ENCODE measurements around the gene CSAD. TPM values are rescaled to one million over a fixed set of nuclear protein-coding genes. Genes with fewer than 3 reads are reported as not detected.

Gene CSAD
- total RNA-seq, 5 donors from 2014 or later (not counting 1 experiment from before 2014, with no cell fraction given), result 48.6 to 69.6 (median 62.3) TPM

DNA sequence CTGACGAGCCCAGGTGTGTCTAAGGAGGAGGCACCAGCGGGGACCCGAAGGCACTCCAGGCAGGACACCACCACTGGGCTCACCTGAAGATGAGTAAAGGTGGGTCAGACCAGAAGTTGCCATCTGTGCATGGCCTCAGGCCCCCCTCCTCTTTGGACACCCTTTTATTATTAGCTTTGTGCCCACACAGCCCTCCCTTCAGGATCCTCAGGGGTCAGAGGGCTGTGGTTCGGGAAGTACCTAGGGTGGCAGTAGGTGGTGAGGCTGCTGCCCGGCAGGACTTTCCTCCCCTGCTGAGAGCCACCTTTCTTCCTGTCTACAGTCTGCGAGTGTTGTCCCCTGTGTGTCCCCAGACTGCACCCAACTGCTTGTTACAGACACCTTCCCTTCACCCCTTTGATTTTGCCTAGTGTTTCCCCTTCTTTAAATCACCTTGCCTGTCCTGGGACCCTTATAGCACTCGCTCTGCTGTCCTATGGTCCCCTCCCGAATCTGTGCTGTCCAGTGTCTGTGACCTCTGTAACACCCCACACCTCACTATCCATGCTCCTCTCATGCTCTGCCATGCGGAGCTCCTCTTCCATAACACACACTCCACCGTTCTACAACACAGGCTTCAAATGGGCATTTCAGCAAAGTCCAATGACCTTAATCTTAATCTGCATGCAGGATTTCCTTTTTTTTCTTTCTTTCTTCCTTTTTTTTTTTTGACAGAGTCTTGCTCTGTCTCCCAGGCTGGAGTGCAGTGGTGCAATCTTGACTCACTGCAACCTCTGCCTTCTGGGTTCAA lies 51.8 kb downstream of the CSAD start:
- H3K36me3 ChIP-seq (ENCODE audit: control insufficient read depth in 2 of 2, extremely low read depth in 1 of 2, insufficient read depth in 1 of 2, low read length in 1 of 2), result no peaks in the 10 kb centered on the region
- H3K9me3 ChIP-seq, result no peaks in the 10 kb centered on the region
- CTCF ChIA-PET, result interaction anchor here in 1 of 2 donors (0.5 kb wide), 1 partner anchor 45 kb away, joined by 4 read pairs; no protein-coding TSS in a partner anchor
- no peak overlapping the region for H3K27ac Mint-ChIP-seq
- no peaks in the 10 kb centered on the region for H3K36me3 Mint-ChIP-seq
- POLR2A ChIA-PET, result interaction anchor here in 1 of 2 donors (0.5 kb wide), 1 partner anchor 451 kb away, joined by 9 read pairs; no protein-coding TSS in a partner anchor
- no peak for ATAC-seq (replicated peaks in 1 of 4)
- 60% methylated on average over 5 of the region's 10 CpGs for WGBS (ENCODE audit: insufficient coverage)
- DNase-seq, result no peak
- no peak overlapping the region for H3K4me3 Mint-ChIP-seq
- H3K27me3 Mint-ChIP-seq, result peaks cover 0 to 2% of the 10 kb centered on the region in 2 donors
- no peaks in the 10 kb centered on the region for H3K4me1 ChIP-seq (ENCODE audit: control insufficient read depth in 1 of 2, extremely low read depth in 1 of 2, insufficient read depth in 2 of 2, low read length in 2 of 2)
- no peak overlapping the region for H3K27ac ChIP-seq (ENCODE audit: low read length)
- peaks cover 0 to 10% of the 10 kb centered on the region in 2 experiments for H3K27me3 ChIP-seq (replicated peaks in 1 of 2; ENCODE audit: control insufficient read depth in 2 of 2, extremely low read depth in 1 of 2, insufficient read depth in 2 of 2, low read length in 1 of 2)
- H3K4me1 Mint-ChIP-seq, result peaks cover 0 to 3% (median 0%) of the 10 kb centered on the region in 3 donors
- H3K9me3 Mint-ChIP-seq, result no peaks in the 10 kb centered on the region
- no peak overlapping the region for H3K4me3 ChIP-seq (ENCODE audit: control insufficient read depth in 1 of 2, extremely low read depth in 1 of 2, low read length in 1 of 2)

DNA sequence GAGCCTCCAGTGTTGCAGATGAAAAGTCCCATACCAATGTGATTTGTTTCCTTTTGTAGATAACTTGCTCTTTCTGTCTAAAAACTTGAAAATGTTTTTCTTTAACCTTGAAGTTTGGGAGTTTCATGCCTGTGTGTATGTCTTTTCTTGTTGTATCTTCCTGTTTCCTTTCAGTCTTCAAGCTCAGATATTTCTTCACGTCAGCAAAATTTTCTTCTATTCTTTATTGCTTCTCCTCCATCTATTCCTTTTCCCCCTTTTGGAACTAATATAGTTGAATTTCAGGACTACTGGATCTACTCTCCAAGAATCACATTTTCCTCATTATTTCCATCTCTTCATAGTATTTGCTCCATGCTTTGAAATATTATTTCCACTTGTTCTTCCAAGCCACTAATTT lies 53.6 kb downstream of the CSAD start:
- peaks cover 0 to 3% (median 0%) of the 10 kb centered on the region in 3 donors for H3K4me1 Mint-ChIP-seq
- H3K9me3 ChIP-seq, result no peaks in the 10 kb centered on the region
- H3K4me3 ChIP-seq (ENCODE audit: control insufficient read depth in 1 of 2, extremely low read depth in 1 of 2, low read length in 1 of 2), result no peak overlapping the region
- H3K4me1 ChIP-seq (ENCODE audit: control insufficient read depth in 1 of 2, extremely low read depth in 1 of 2, insufficient read depth in 2 of 2, low read length in 2 of 2), result no peaks in the 10 kb centered on the region
- H3K27me3 ChIP-seq (replicated peaks in 1 of 2; ENCODE audit: control insufficient read depth in 2 of 2, extremely low read depth in 1 of 2, insufficient read depth in 2 of 2, low read length in 1 of 2), result peaks cover 0 to 10% of the 10 kb centered on the region in 2 experiments
- WGBS (ENCODE audit: insufficient coverage), result no CpG with 5 or more reads among the region's 1 CpG
- ChIA-PET POLR2A (no interaction called here), CTCF (no interaction called here)
- DNase-seq, result no peak
- no peaks in the 10 kb centered on the region for H3K36me3 ChIP-seq (ENCODE audit: control insufficient read depth in 2 of 2, extremely low read depth in 1 of 2, insufficient read depth in 1 of 2, low read length in 1 of 2)
- peaks cover 0 to 2% of the 10 kb centered on the region in 2 donors for H3K27me3 Mint-ChIP-seq
- H3K27ac ChIP-seq (ENCODE audit: low read length), result no peak overlapping the region
- ATAC-seq (replicated peaks in 1 of 4), result no peak
- no peaks in the 10 kb centered on the region for H3K36me3 Mint-ChIP-seq
- no peak overlapping the region for H3K4me3 Mint-ChIP-seq
- no peak overlapping the region for H3K27ac Mint-ChIP-seq
- H3K9me3 Mint-ChIP-seq, result no peaks in the 10 kb centered on the region

DNA sequence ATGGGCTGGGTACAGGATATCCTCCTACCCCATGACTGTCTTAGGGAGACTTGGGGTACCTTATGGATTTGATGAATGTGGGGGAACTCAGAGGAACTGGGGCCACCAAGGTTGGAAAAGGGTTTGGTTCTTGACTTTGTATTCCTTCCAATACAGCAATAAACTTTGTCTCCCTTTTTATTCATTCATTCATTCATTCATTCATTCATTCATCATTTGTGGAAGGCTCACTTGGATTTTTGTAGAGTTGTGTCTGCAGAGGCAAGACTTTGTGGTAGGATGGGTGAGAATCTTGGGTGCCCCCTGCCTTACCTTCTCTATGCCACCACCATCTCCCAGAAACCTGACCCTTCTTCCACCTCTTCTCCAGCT lies 56.4 kb downstream of the CSAD start:
- no peak for ATAC-seq (replicated peaks in 1 of 4)
- Mint-ChIP-seq H3K36me3 (no peaks in the 10 kb centered on the region), H3K9me3 (no peaks in the 10 kb centered on the region), H3K4me1 (peaks cover 0 to 3% (median 0%) of the 10 kb centered on the region in 3 donors), H3K27ac (no peak overlapping the region), H3K4me3 (no peak overlapping the region), H3K27me3 (no peaks in the 10 kb centered on the region)
- Histone ChIP-seq H3K36me3 (ENCODE audit: control insufficient read depth in 2 of 2, extremely low read depth in 1 of 2, insufficient read depth in 1 of 2, low read length in 1 of 2) (no peaks in the 10 kb centered on the region), H3K9me3 (no peaks in the 10 kb centered on the region), H3K4me1 (ENCODE audit: control insufficient read depth in 1 of 2, extremely low read depth in 1 of 2, insufficient read depth in 2 of 2, low read length in 2 of 2) (no peaks in the 10 kb centered on the region), H3K27ac (ENCODE audit: low read length) (no peak overlapping the region), H3K27me3 (replicated peaks in 1 of 2; ENCODE audit: control insufficient read depth in 2 of 2, extremely low read depth in 1 of 2, insufficient read depth in 2 of 2, low read length in 1 of 2) (peaks cover 0 to 10% of the 10 kb centered on the region in 2 experiments), H3K4me3 (ENCODE audit: control insufficient read depth in 1 of 2, extremely low read depth in 1 of 2, low read length in 1 of 2) (no peak overlapping the region)
- CTCF ChIA-PET, result no interaction called here
- no peak for DNase-seq
- POLR2A ChIA-PET, result no interaction called here

DNA sequence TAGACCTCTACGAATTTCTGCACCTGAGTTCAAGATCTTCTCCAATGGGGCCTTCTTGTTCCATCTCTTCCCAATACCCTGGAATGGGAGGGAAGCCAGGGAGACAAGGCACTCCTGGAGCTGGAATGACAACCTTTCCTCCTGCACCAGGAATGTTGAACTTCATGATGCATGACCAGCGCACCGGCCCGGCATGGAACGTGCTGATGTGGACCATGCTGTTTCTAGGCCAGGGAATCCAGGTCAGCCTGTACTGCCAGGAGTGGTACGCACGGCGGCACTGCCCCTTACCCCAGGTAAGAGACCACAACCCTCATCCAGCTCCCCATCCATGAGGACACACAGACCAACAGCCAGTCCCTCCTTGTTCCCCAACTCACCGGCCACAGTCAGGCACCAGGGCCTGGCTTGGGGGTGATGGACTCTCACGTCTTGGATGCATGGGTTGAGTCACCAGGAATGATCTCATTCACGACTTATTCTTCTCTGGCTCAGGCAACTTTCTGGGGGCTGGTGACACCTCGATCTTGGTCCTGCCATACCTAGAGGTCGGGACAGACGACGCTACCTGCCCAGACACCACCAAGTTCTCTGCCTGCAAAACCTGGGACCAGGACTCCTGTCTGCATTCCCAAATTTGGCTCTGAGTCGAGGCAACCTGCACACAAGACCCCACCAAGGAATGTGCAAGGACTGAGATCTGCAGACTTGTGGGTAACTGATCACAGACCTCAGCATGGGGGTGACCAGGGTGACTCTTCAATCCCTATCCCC lies 57.0 kb downstream of the CSAD start:
- no peak overlapping the region for H3K27ac ChIP-seq (ENCODE audit: low read length)
- WGBS (ENCODE audit: insufficient coverage), result 79% methylated on average over 11 of the region's 16 CpGs
- ChIA-PET CTCF (no interaction called here), POLR2A (no interaction called here)
- Mint-ChIP-seq H3K4me3 (no peak overlapping the region), H3K4me1 (peaks cover 0 to 3% (median 0%) of the 10 kb centered on the region in 3 donors), H3K27me3 (no peaks in the 10 kb centered on the region), H3K9me3 (no peaks in the 10 kb centered on the region), H3K36me3 (no peaks in the 10 kb centered on the region), H3K27ac (no peak overlapping the region)
- ATAC-seq (replicated peaks in 1 of 4), result no peak
- peaks cover 0 to 6% of the 10 kb centered on the region in 2 experiments for H3K27me3 ChIP-seq (replicated peaks in 1 of 2; ENCODE audit: control insufficient read depth in 2 of 2, extremely low read depth in 1 of 2, insufficient read depth in 2 of 2, low read length in 1 of 2)
- H3K9me3 ChIP-seq, result no peaks in the 10 kb centered on the region
- no peaks in the 10 kb centered on the region for H3K4me1 ChIP-seq (ENCODE audit: control insufficient read depth in 1 of 2, extremely low read depth in 1 of 2, insufficient read depth in 2 of 2, low read length in 2 of 2)
- no peak overlapping the region for H3K4me3 ChIP-seq (ENCODE audit: control insufficient read depth in 1 of 2, extremely low read depth in 1 of 2, low read length in 1 of 2)
- no peaks in the 10 kb centered on the region for H3K36me3 ChIP-seq (ENCODE audit: control insufficient read depth in 2 of 2, extremely low read depth in 1 of 2, insufficient read depth in 1 of 2, low read length in 1 of 2)
- no peak for DNase-seq

DNA sequence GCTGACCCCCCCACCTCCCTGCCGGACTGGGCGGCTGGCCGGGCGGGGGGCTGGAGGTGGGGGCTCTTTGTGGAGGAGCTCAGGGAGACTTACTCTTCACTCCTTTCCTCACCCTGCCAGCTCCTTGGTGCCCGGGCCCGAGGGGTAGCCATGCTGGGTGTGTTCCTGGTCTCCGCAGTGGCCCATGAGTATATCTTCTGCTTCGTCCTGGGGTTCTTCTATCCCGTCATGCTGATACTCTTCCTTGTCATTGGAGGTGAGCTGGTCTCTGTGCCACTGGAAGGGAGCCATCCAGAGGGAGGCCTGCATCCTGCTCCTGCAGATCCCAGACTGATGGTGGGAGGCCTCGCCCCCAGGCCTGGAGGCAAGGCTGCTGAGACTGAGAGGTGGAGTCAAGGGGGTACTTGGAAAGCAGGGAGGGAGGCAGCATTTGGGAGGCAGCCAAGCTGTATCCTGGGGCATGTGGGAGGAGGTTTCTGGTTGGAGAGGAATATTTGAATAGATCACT lies 57.7 kb downstream of the CSAD start:
- H3K4me1 ChIP-seq (ENCODE audit: control insufficient read depth in 1 of 2, extremely low read depth in 1 of 2, insufficient read depth in 2 of 2, low read length in 2 of 2), result no peaks in the 10 kb centered on the region
- no peaks in the 10 kb centered on the region for H3K9me3 Mint-ChIP-seq
- CTCF ChIA-PET, result interaction anchor here in 1 of 2 donors (0.7 kb wide), 1 partner anchor 348 kb away, joined by 3 read pairs; no protein-coding TSS in a partner anchor
- POLR2A ChIA-PET, result no interaction called here
- H3K27me3 Mint-ChIP-seq, result no peaks in the 10 kb centered on the region
- H3K27ac Mint-ChIP-seq, result no peak overlapping the region
- WGBS (ENCODE audit: insufficient coverage), result 96% methylated on average over 5 of the region's 10 CpGs
- H3K36me3 Mint-ChIP-seq, result no peaks in the 10 kb centered on the region
- no peak overlapping the region for H3K4me3 Mint-ChIP-seq
- H3K4me1 Mint-ChIP-seq, result peaks cover 0 to 3% (median 0%) of the 10 kb centered on the region in 3 donors
- H3K27ac ChIP-seq (ENCODE audit: low read length), result no peak overlapping the region
- no peak for DNase-seq
- H3K27me3 ChIP-seq (replicated peaks in 1 of 2; ENCODE audit: control insufficient read depth in 2 of 2, extremely low read depth in 1 of 2, insufficient read depth in 2 of 2, low read length in 1 of 2), result peaks cover 0 to 3% of the 10 kb centered on the region in 2 experiments
- no peaks in the 10 kb centered on the region for H3K9me3 ChIP-seq
- no peak for ATAC-seq (replicated peaks in 1 of 4)
- no peak overlapping the region for H3K4me3 ChIP-seq (ENCODE audit: control insufficient read depth in 1 of 2, extremely low read depth in 1 of 2, low read length in 1 of 2)
- no peaks in the 10 kb centered on the region for H3K36me3 ChIP-seq (ENCODE audit: control insufficient read depth in 2 of 2, extremely low read depth in 1 of 2, insufficient read depth in 1 of 2, low read length in 1 of 2)

DNA sequence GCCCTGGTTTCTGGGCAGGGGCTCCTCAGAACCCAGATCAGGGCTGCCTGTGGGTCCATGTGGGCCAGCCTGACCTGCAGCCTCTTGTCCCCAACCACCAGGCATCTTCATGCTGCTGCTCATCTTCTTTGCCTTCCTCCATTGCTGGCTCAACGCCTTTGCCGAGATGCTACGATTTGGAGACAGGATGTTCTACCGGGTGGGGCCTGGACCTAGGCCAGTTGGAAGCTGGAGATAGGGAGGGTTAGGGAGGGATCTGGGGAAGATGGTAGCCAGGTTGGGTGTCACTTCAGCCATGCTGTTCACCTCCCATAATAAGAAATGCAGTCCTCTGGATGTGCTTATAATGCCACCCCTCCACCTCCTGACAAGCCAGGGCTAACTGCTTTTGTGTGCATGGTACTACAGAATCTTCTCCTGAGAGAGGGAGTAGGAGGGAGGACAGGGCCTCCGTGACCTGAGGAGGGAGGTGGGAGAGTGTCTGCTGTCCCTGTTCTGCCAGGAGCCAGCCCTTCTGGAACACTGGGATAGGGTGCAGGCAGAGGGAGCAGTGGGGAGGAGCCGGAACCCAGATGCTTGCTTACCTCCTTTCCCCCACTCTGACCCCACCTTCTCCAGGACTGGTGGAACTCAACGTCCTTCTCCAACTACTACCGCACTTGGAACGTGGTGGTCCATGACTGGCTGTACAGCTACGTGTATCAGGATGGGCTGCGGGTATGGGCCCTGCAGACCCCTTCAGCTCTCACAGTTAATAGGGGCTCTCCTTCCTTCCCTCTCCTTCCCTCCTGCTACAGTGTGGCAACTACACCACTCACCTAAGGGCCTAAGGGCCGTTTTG lies 59.8 kb downstream of the CSAD start:
- POLR2A ChIA-PET, result no interaction called here
- Histone ChIP-seq H3K4me3 (ENCODE audit: control insufficient read depth in 1 of 2, extremely low read depth in 1 of 2, low read length in 1 of 2) (no peak overlapping the region), H3K36me3 (ENCODE audit: control insufficient read depth in 2 of 2, extremely low read depth in 1 of 2, insufficient read depth in 1 of 2, low read length in 1 of 2) (no peaks in the 10 kb centered on the region), H3K27me3 (replicated peaks in 1 of 2; ENCODE audit: control insufficient read depth in 2 of 2, extremely low read depth in 1 of 2, insufficient read depth in 2 of 2, low read length in 1 of 2) (no peaks in the 10 kb centered on the region), H3K4me1 (ENCODE audit: control insufficient read depth in 1 of 2, extremely low read depth in 1 of 2, insufficient read depth in 2 of 2, low read length in 2 of 2) (no peaks in the 10 kb centered on the region), H3K9me3 (no peaks in the 10 kb centered on the region), H3K27ac (ENCODE audit: low read length) (no peak overlapping the region)
- H3K9me3 Mint-ChIP-seq, result no peaks in the 10 kb centered on the region
- WGBS (ENCODE audit: insufficient coverage), result 85% methylated on average over 7 of the region's 12 CpGs
- ATAC-seq (replicated peaks in 1 of 4) (no peak), DNase-seq (no peak)
- CTCF ChIA-PET, result interaction anchor here (0.7 kb wide), 2 partner anchors 148 to 231 kb away, joined by 5 to 7 read pairs; no protein-coding TSS in a partner anchor
- no peak overlapping the region for H3K4me3 Mint-ChIP-seq
- no peaks in the 10 kb centered on the region for H3K36me3 Mint-ChIP-seq
- no peak overlapping the region for H3K27ac Mint-ChIP-seq
- no peaks in the 10 kb centered on the region for H3K4me1 Mint-ChIP-seq
- H3K27me3 Mint-ChIP-seq, result no peaks in the 10 kb centered on the region
